ENCODE measurements around the gene RGS7.
"Not testable (repeated sequence)": the region's sequence is repeated elsewhere in the genome, so short reads cannot be mapped to it uniquely, and the experiment has no call there.

The RGS7 gene

GRCh38 chr1:241138248-241138647, 218.8 kb downstream of the RGS7 start:
- no peak for DNase-seq (ENCODE audit: low read depth)

GRCh38 chr1:241136389-241136788, 220.6 kb downstream of the RGS7 start:
- no peak for DNase-seq (ENCODE audit: low read depth)

DNA sequence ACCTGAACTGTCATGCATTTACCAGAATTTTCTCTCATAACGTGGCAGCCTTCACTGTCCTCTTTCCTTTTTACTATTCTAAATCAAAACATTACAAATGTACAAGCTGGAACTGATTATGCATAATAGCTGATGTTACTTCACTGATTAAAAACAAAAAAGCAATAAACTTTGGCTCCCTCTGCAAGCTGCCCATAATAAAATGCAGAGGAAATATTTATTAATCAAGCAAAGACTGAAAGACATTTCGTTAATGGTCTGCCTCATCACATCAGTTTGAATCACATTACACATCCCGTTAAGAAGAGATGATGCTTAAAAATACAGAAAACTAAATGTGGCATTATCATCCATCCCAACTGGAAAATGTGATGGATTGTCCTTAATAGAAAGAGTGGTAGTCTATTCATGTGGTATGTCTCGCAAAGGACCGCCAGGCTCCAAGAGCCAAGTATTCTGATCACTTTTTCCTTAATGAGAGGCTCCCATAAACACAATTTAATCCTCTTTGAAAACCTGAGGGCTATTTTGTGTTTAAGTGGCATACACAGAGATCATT, 225.3 kb downstream of the RGS7 start:
- DNase-seq (ENCODE audit: low read depth) = no peak

GRCh38 chr1:241130881-241131280, 226.1 kb downstream of the RGS7 start:
- no peak for DNase-seq (ENCODE audit: low read depth)

GRCh38 chr1:241129207-241129960, 227.6 kb downstream of the RGS7 start:
- DNase-seq (ENCODE audit: low read depth) = no peak

DNA sequence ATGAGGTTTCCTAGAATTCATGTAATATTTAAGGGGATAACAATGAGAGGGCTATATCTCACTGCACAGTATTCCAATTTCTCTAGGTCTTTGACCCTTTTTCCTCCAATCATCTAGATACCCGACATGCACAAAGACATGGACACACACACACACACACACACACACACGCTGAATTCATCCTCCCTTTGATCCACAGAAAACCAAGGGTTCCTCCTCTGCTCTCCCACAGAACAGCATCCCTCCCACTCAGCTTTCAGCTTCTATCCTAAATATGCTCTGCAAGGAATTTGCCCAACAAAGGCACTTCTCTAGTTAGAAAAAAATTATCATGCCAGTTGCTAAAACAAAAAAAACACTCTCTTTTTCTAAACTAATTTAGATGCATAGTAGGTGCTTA, 231.7 kb downstream of the RGS7 start:
- DNase-seq (ENCODE audit: low read depth) = no peak

DNA sequence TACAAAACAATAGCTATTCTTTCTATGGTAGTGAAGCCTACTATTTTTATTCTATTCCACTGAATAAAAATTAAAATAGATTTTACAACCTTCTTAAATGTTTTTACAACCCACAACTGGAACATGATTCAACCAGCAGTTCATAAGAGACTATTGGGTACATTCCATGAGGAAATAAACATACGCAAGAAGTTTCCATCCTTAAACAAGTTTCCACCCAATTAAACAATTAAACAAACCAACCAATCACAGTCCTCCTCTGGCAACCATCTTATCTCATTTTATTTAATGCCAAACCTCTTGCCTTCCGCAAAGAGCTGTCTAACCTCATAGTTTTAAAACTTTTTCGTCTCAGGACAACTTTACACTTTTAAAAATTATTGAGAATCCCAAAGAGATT, 239.0 kb downstream of the RGS7 start:
- DNase-seq (ENCODE audit: low read depth) = no peak

DNA sequence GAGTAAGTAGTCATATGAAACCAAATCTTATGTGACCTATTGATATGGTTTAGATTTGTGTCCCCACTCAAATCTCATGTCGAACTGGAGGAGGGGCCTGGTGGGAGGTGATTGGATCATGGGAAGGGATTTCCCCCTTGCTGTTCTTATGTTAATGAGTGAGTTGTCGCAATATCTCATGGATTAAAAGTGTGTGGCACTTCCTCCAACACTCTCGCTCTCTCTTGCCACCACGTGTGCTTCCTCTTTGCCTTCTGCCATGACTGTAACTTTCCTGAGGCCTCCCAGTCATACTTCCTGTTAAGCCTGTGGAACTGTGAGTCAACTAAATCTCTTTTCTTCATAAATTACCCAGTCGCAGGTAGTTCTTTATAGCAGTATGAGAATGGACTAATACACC, 241.2 kb downstream of the RGS7 start:
- no peak for DNase-seq (ENCODE audit: low read depth)

GRCh38 chr1:241114699-241115233, 242.2 kb downstream of the RGS7 start:
- no peak for DNase-seq (ENCODE audit: low read depth)

- DNase-seq (ENCODE audit: low read depth) = no peak
These were observed 243.4 kb downstream of the RGS7 start for GRCh38 chr1:241113557-241113956.

DNA sequence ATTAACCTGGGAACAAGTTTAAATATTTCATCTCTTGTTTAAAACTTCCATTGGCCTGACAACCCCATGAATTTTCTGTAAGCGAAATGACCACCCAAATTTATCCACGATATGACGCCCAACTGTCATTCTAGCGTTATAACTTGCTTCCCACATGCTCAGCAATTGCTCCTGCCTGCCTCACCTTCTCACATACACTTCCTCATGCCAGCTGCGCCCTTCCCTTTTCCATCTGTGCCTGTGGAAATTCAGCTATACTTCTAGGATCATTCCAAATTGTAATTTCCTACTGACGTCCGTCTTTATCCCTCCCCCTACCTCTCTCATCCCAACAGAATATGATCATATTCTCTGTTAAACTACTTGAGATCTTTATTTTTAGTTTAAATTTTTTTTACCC, 248.0 kb downstream of the RGS7 start:
- DNase-seq (ENCODE audit: low read depth) = no peak

DNA sequence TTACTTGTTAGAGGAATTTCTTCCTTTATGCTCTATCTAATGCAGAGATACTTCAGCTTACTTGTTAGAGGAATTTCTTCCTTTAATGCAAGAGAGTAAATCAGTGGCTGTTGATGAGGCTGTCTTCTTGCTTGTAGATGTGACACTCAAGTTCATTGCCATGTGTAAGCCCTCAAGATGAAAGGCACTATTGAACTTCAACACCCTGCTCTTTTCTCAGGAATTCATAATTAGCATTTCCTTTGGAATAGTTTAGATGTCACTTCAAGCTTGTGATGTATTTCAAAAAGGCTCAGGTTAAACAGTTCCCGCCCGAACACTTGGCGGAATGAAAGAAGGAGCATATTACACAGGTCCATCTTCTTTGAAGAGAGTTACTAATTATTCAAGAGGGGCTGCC, 251.9 kb downstream of the RGS7 start:
- DNase-seq (ENCODE audit: low read depth) = no peak

DNA sequence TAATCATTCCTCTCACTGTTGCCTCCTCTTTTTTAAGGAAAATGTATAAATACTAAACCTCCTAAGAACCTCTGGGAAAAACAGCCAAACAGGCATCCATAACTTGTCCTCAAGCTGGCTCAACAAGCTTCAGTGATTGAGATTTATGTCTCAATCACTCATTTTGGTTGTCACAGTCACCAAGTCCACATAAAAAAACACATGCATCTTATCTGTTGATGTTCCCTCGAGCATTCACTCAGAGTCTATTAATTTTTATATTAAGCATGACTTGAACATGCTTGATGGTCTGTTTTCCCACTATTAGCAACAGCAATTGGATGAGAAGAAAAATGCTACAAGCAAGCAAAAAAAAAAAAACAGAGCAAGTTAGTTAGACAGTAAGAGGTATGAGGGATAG, 254.3 kb downstream of the RGS7 start:
- no peak for DNase-seq (ENCODE audit: low read depth)

GRCh38 chr1:241101622-241102021, 255.4 kb downstream of the RGS7 start:
- no peak for DNase-seq (ENCODE audit: low read depth)

DNA sequence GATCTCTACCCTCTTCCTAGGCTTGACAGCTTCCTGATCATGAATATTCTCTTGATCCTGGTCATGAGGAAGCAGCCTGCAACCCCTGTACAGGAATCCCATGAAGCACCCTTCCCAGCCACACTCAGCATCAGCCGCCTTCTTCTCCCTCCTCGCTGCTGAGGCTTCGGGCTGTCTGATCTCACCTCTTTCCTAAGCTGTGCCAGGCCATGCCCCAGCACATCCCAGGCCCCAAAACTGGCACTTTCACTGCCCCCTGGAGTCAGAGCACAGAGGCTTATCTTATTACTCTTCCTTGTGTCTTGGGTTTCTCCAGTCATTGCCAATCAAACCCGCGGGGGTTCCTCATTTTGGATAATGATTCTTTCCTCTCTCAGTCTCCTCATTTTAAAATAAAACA, 259.5 kb downstream of the RGS7 start:
- no peak for DNase-seq (ENCODE audit: low read depth)

DNA sequence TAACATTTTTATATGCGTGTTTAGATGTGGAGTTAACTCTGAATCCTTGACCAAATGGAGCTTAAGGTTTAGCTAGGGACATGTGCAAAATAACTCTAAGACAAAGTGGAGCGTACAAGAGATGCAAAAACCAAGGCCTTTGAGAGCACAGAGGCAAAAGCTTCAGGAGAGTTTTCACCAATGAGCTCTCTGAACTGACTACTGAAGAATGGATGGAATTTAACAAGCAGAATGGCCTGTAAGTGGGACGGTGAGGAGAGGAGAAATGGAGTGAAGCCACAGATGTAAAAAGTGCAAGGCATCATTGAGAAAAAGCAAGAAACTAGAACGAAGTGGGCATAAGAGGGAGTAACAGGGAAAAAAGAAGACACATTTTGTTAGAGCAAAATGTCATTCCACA, 260.0 kb downstream of the RGS7 start:
- DNase-seq (ENCODE audit: low read depth) = no peak

GRCh38 chr1:241095847-241096246, 261.2 kb downstream of the RGS7 start:
- DNase-seq (ENCODE audit: low read depth) = no peak

DNA sequence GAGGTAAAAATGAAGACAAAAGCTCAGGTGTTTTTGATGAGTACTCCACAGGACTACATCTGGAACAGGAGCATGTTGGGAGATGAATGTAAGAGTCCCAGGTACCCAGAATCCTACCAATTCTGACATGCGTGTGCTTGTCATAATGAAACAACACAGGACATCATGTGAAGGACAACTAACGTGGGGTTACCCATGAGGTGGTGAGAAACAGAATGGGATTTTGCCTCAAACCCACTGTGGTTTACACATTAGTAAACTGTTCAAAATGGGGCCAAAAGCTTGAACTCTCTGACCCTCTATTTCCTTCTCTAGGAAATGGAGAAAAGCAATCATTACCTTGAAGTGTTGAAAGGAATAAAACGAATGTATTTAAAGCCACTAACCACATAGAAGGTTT, 266.2 kb downstream of the RGS7 start:
- no peak for DNase-seq (ENCODE audit: low read depth)

- not testable (repeated sequence) for DNase-seq (ENCODE audit: low read depth)
These were observed 267.9 kb downstream of the RGS7 start for GRCh38 chr1:241089066-241089465.

GRCh38 chr1:241088075-241088474, 268.9 kb downstream of the RGS7 start:
- not testable (repeated sequence) for DNase-seq (ENCODE audit: low read depth)

GRCh38 chr1:241086686-241087085, 270.3 kb downstream of the RGS7 start:
- no peak for DNase-seq (ENCODE audit: low read depth)

DNA sequence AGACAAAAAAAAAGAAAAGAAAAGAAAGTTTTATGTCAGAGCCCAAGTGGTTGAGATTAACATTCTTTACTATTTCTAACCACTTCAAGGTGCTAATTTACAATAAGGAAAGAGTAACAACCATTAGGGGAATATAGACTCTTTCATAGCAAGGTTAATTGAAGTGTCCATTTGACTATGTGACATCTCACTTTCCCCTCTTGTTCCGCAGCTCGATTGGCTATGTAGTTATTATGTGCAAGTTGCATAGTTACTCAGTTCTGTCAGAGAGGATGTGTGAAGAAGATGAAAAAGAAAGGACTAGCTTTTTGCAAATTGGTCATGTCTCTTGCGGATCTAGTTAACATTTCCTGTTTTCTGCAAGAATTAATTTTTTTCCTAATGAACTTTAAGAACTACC, 273.7 kb downstream of the RGS7 start:
- no peak for DNase-seq (ENCODE audit: low read depth)

GRCh38 chr1:241081473-241081872, 275.5 kb downstream of the RGS7 start:
- DNase-seq (ENCODE audit: low read depth) = no peak

DNA sequence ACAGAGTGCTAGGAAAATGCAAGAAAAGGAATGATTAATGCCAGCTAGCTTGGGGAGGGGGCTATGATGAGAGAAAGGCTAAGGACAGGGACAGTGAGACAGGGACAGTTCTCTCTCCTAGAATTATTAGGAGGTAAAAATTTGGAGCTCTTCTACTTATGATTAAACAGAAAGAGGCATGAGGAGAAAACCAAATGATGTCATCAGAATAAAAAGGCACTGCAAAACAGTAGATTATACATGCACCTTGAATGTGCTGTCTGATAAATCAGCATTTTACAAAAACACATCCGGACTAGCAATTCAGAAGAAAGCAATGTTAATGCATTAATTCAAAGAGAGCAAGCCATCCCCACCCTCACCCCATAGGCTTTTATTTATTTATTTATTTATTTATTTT, 277.5 kb downstream of the RGS7 start:
- DNase-seq (ENCODE audit: low read depth) = no peak
